ENCODE data around the gene AAGAB. TPM values are rescaled to one million over a fixed set of nuclear protein-coding genes. Genes with fewer than 3 reads are reported as not detected.

The AAGAB gene
- polyA plus RNA-seq, 3 donors, result 50.4 to 65.8 (median 59.7) TPM

- no peak for DNase-seq (ENCODE audit: extremely low read depth in 1 of 11, low read depth in 9 of 11, low spot score in 4 of 11)
Measured at GRCh38 chr15:67180514-67181191, 73.8 kb downstream of the AAGAB start.

GRCh38 chr15:67180035-67180434, 74.4 kb downstream of the AAGAB start:
- no peak for DNase-seq (ENCODE audit: extremely low read depth in 1 of 11, low read depth in 9 of 11, low spot score in 4 of 11)

- DNase-seq (ENCODE audit: extremely low read depth in 1 of 11, low read depth in 9 of 11, low spot score in 4 of 11), result no peak
Measured at GRCh38 chr15:67179411-67179995, 75.0 kb downstream of the AAGAB start.

- no peak for DNase-seq (ENCODE audit: extremely low read depth in 1 of 11, low read depth in 9 of 11, low spot score in 4 of 11)
Measured at GRCh38 chr15:67178569-67179210, 75.8 kb downstream of the AAGAB start.

GRCh38 chr15:67177752-67178151, 76.7 kb downstream of the AAGAB start:
- DNase-seq (ENCODE audit: extremely low read depth in 1 of 11, low read depth in 9 of 11, low spot score in 4 of 11), result no peak

- DNase-seq (ENCODE audit: extremely low read depth in 1 of 11, low read depth in 9 of 11, low spot score in 4 of 11), result no peak
Measured at GRCh38 chr15:67176195-67176971, 78.1 kb downstream of the AAGAB start.

- DNase-seq (ENCODE audit: extremely low read depth in 1 of 11, low read depth in 9 of 11, low spot score in 4 of 11), result no peak
Measured at GRCh38 chr15:67175643-67176071, 78.8 kb downstream of the AAGAB start.

GRCh38 chr15:67174864-67175573, 79.4 kb downstream of the AAGAB start:
- no peak for DNase-seq (ENCODE audit: extremely low read depth in 1 of 11, low read depth in 9 of 11, low spot score in 4 of 11)

- DNase-seq (ENCODE audit: extremely low read depth in 1 of 11, low read depth in 9 of 11, low spot score in 4 of 11), result no peak
Measured at GRCh38 chr15:67174446-67174845, 80.0 kb downstream of the AAGAB start.

GRCh38 chr15:67173786-67174185, 80.7 kb downstream of the AAGAB start:
- no peak for DNase-seq (ENCODE audit: extremely low read depth in 1 of 11, low read depth in 9 of 11, low spot score in 4 of 11)

- DNase-seq (ENCODE audit: extremely low read depth in 1 of 11, low read depth in 9 of 11, low spot score in 4 of 11), result no peak
Measured at GRCh38 chr15:67173005-67173404, 81.5 kb downstream of the AAGAB start.

GRCh38 chr15:67172172-67172571, 82.3 kb downstream of the AAGAB start:
- no peak for DNase-seq (ENCODE audit: extremely low read depth in 1 of 11, low read depth in 9 of 11, low spot score in 4 of 11)

GRCh38 chr15:67171471-67171870, 83.0 kb downstream of the AAGAB start:
- no peak for DNase-seq (ENCODE audit: extremely low read depth in 1 of 11, low read depth in 9 of 11, low spot score in 4 of 11)

GRCh38 chr15:67170143-67170925, 84.1 kb downstream of the AAGAB start:
- DNase-seq (ENCODE audit: extremely low read depth in 1 of 11, low read depth in 9 of 11, low spot score in 4 of 11), result no peak

GRCh38 chr15:67168694-67169093, 85.8 kb downstream of the AAGAB start:
- no peak for DNase-seq (ENCODE audit: extremely low read depth in 1 of 11, low read depth in 9 of 11, low spot score in 4 of 11)

- no peak for DNase-seq (ENCODE audit: extremely low read depth in 1 of 11, low read depth in 9 of 11, low spot score in 4 of 11)
Measured at GRCh38 chr15:67167091-67167490, 87.4 kb downstream of the AAGAB start.

GRCh38 chr15:67166280-67167009, 88.0 kb downstream of the AAGAB start:
- DNase-seq (ENCODE audit: extremely low read depth in 1 of 11, low read depth in 9 of 11, low spot score in 4 of 11), result no peak
